Skeletal muscle cell (primary cell): ENCODE measurements around the gene PPP1R37.

Experiments
- DNase-seq: peaks from one replicate; pipeline ENCODE4 v3.0.0-alpha.2; 2010; ENCODE audit warnings: low read depth
- H3K4me3 ChIP-seq: 2 replicates; pipeline ENCODE4 v1.5.1; 2011; ENCODE audit warnings: low read depth, mild to moderate bottlenecking, control low read depth, low read length, moderate library complexity

Gene PPP1R37

GRCh38 chr19:45128806-45129205, 35.8 kb downstream of the PPP1R37 start:
- DNase-seq, result no peak
- H3K4me3 ChIP-seq, result no peak overlapping the region

GRCh38 chr19:45130236-45130635, 37.3 kb downstream of the PPP1R37 start:
- no peak for DNase-seq
- H3K4me3 ChIP-seq, result no peak overlapping the region

GRCh38 chr19:45130888-45131615, 38.1 kb downstream of the PPP1R37 start:
- no peak for DNase-seq
- no peak overlapping the region for H3K4me3 ChIP-seq

GRCh38 chr19:45133661-45134060, 40.7 kb downstream of the PPP1R37 start:
- DNase-seq, result no peak
- no peak overlapping the region for H3K4me3 ChIP-seq

- H3K4me3 ChIP-seq, result no peak overlapping the region
- DNase-seq, result no peak
Observed at GRCh38 chr19:45135176-45135885, 42.4 kb downstream of the PPP1R37 start.

GRCh38 chr19:45136507-45137178, 43.7 kb downstream of the PPP1R37 start:
- no peak for DNase-seq
- H3K4me3 ChIP-seq, result no peak overlapping the region

GRCh38 chr19:45137179-45137761, 44.3 kb downstream of the PPP1R37 start:
- H3K4me3 ChIP-seq, result no peak overlapping the region

GRCh38 chr19:45138303-45138751, 45.3 kb downstream of the PPP1R37 start:
- no peak for DNase-seq
- no peak overlapping the region for H3K4me3 ChIP-seq

More at GRCh38 chr19:45137179-45137761, 44.3 kb downstream of the PPP1R37 start:
- no peak for DNase-seq

- DNase-seq, result no peak
Observed at GRCh38 chr19:45139286-45140143, 46.5 kb downstream of the PPP1R37 start.

GRCh38 chr19:45140144-45140503, 47.1 kb downstream of the PPP1R37 start:
- H3K4me3 ChIP-seq, result no peak overlapping the region
- DNase-seq, result no peak

More at GRCh38 chr19:45139286-45140143, 46.5 kb downstream of the PPP1R37 start:
- H3K4me3 ChIP-seq, result no peak overlapping the region

GRCh38 chr19:45140533-45140932, 47.6 kb downstream of the PPP1R37 start:
- no peak for DNase-seq
- no peak overlapping the region for H3K4me3 ChIP-seq

GRCh38 chr19:45141203-45141900, 48.4 kb downstream of the PPP1R37 start:
- DNase-seq, result no peak
- H3K4me3 ChIP-seq, result no peak overlapping the region

- DNase-seq, result no peak
- no peak overlapping the region for H3K4me3 ChIP-seq
Observed at GRCh38 chr19:45142016-45142725, 49.2 kb downstream of the PPP1R37 start.

- H3K4me3 ChIP-seq, result no peak overlapping the region
- DNase-seq, result no peak
Observed at GRCh38 chr19:45142726-45143110, 49.7 kb downstream of the PPP1R37 start.

- H3K4me3 ChIP-seq, result no peak overlapping the region
- DNase-seq, result no peak
Observed at GRCh38 chr19:45144431-45145269, 51.7 kb downstream of the PPP1R37 start.

GRCh38 chr19:45145270-45146189, 52.6 kb downstream of the PPP1R37 start:
- no peak overlapping the region for H3K4me3 ChIP-seq
- DNase-seq, result no peak
